GM23338 (cell line): ENCODE data around the gene TAF15. TPM values are rescaled to one million over a fixed set of nuclear protein-coding genes. Genes with fewer than 3 reads are reported as not detected.

Experiments
- ATAC-seq: fragments of 200-7000 bp; cut with Tn5 transposase; 3 replicates; pipeline ENCODE4 v1.9.1; 2020
- DNase-seq: peaks from one replicate; pipeline ENCODE4 v3.0.0-alpha.2; 2015; ENCODE audit warnings: low spot score
- H2AFZ ChIP-seq: fragments of 200-600 bp; sonication (generic); 2 replicates; pipeline ENCODE4 v1.8.0; 2016; ENCODE audit warnings: antibody characterized with exemption, mild to moderate bottlenecking, moderate library complexity
- H3F3A ChIP-seq: fragments of 200-600 bp; sonication (generic); replicated peaks from 2 replicates; pipeline ENCODE4 v1.8.0; 2017; ENCODE audit warnings: antibody characterized with exemption, mixed run types, low read depth
- H3K27ac ChIP-seq: fragments of 200-600 bp; sonication (generic); 2 replicates; pipeline ENCODE4 v1.6.1; 2016; ENCODE audit warnings: low read depth
- H3K27me3 ChIP-seq: fragments of 200-600 bp; sonication (generic); 2 replicates; pipeline ENCODE4 v1.8.0; 2016; ENCODE audit warnings: mild to moderate bottlenecking, mixed run types, moderate library complexity; ENCODE audit not compliant: insufficient read depth
- H3K36me3 ChIP-seq: fragments of 200-600 bp; sonication (generic); 2 replicates; pipeline ENCODE4 v1.8.0; 2016; ENCODE audit warnings: mild to moderate bottlenecking; ENCODE audit not compliant: insufficient read depth
- H3K4me1 ChIP-seq: fragments of 200-600 bp; sonication (generic); 2 replicates; pipeline ENCODE4 v1.8.0; 2016; ENCODE audit warnings: mild to moderate bottlenecking, moderate library complexity; ENCODE audit not compliant: insufficient read depth
- H3K4me2 ChIP-seq: fragments of 200-600 bp; sonication (generic); 2 replicates; pipeline ENCODE4 v1.7.1; 2017; ENCODE audit warnings: mixed run types
- H3K4me3 ChIP-seq: fragments of 200-600 bp; sonication (generic); 2 replicates; pipeline ENCODE4 v1.6.1; 2016; ENCODE audit warnings: mixed run types
- H3K79me2 ChIP-seq: fragments of 200-600 bp; sonication (generic); replicated peaks from 2 replicates; pipeline ENCODE4 v1.8.0; 2017; ENCODE audit warnings: mild to moderate bottlenecking; ENCODE audit not compliant: insufficient read depth
- H3K9me2 ChIP-seq: fragments of 200-600 bp; sonication (generic); 2 replicates; pipeline ENCODE4 v1.8.0; 2017; ENCODE audit not compliant: insufficient read depth
- H4K20me1 ChIP-seq: fragments of 200-600 bp; sonication (generic); replicated peaks from 2 replicates; pipeline ENCODE4 v1.8.0; 2017; ENCODE audit warnings: mild to moderate bottlenecking; ENCODE audit not compliant: insufficient read depth
- H3K27ac Mint-ChIP-seq: 2 replicates; pipeline ENCODE4 v1.8.0; 2020; ENCODE audit warnings: inconsistent platforms, mild to moderate bottlenecking, moderate library complexity, mixed read lengths
- H3K27me3 Mint-ChIP-seq: 3 replicates; pipeline ENCODE4 v1.8.0; 2022; ENCODE audit warnings: low read depth, mild to moderate bottlenecking, moderate library complexity, mixed read lengths, inconsistent platforms; ENCODE audit not compliant: insufficient read depth, poor library complexity
- H3K36me3 Mint-ChIP-seq: 3 replicates; pipeline ENCODE4 v1.8.0; 2021; ENCODE audit warnings: low read depth, mild to moderate bottlenecking, inconsistent platforms, moderate library complexity, mixed read lengths
- H3K4me1 Mint-ChIP-seq: 3 replicates; pipeline ENCODE4 v1.8.0; 2020; ENCODE audit warnings: mild to moderate bottlenecking, inconsistent platforms, mixed read lengths
- H3K4me3 Mint-ChIP-seq: 3 replicates; pipeline ENCODE4 v1.8.0; 2021; ENCODE audit warnings: moderate library complexity, mild to moderate bottlenecking, inconsistent platforms, mixed read lengths
- H3K9me3 Mint-ChIP-seq: 3 replicates; pipeline ENCODE4 v1.8.0; 2020; ENCODE audit warnings: moderate library complexity, mild to moderate bottlenecking, inconsistent platforms, mixed read lengths
- CREB1 ChIP-seq: fragments of 250-450 bp; sonication (Bioruptor Pico); IDR thresholded peaks from 2 replicates; pipeline ENCODE4 v1.5.0; 2020; ENCODE audit warnings: low read depth, mild to moderate bottlenecking, moderate library complexity
- CTCF ChIP-seq, 2 experiments: fragments of 200-600 bp in 1 of 2; sonication (generic) in 1 of 2; conservative IDR thresholded peaks; 2 replicates each; pipeline versions ENCODE4 v1.5.1 to v1.6.1; 2016 to 2017; ENCODE audit warnings: antibody characterized with exemption in 2 of 2, low read depth in 2 of 2, mild to moderate bottlenecking in 2 of 2, moderate library complexity in 1 of 2
- EZH2phosphoT487 ChIP-seq: fragments of 200-600 bp; sonication (generic); IDR thresholded peaks from one replicate; pipeline ENCODE4 v1.8.1; 2018; ENCODE audit warnings: antibody characterized with exemption; ENCODE audit not compliant: unreplicated experiment
- JUNB ChIP-seq: IDR thresholded peaks from one replicate; pipeline ENCODE4 v1.6.1; 2016; ENCODE audit warnings: antibody characterized with exemption; ENCODE audit not compliant: unreplicated experiment
- POLR2AphosphoS5 ChIP-seq: IDR thresholded peaks from 2 replicates; pipeline ENCODE4 v1.6.1; 2016; ENCODE audit warnings: antibody characterized with exemption, low read depth
- REST ChIP-seq: IDR thresholded peaks from one replicate; pipeline ENCODE4 v1.6.1; 2018; ENCODE audit warnings: antibody characterized with exemption; ENCODE audit not compliant: unreplicated experiment
- STAT1 ChIP-seq: IDR thresholded peaks from one replicate; pipeline ENCODE4 v1.6.1; 2016; ENCODE audit warnings: antibody characterized with exemption; ENCODE audit not compliant: unreplicated experiment
- ZNF331 ChIP-seq: fragments of 250-450 bp; sonication (Bioruptor Pico); IDR thresholded peaks from 2 replicates; pipeline ENCODE4 v1.5.0; 2020; ENCODE audit warnings: low read depth, mild to moderate bottlenecking, moderate library complexity
- polyA plus RNA-seq: library from polyadenylated mRNA; unstranded; fragments of >200 nt; fragmentation: Nextera tagmentation; extraction: Ambion mirVana; gene quantifications from 2 replicates; pipeline ENCODE4 v1.2.1, GENCODE V29; 2016
- total RNA-seq: library from RNA; depleted of rRNA; stranded (reverse); fragments of >200 nt; shearing (Covaris generic); gene quantifications from 2 replicates; pipeline ENCODE4 v1.2.3, GENCODE V29; 2014

Gene TAF15
- total and polyA plus RNA-seq, 2 experiments from 2014 or later = 33.8 to 109 TPM

GRCh38 chr17:35847633-35848373 lies 38.5 kb downstream of the TAF15 start (continued):
- no peak for TF ChIP-seq REST
- no peak for TF ChIP-seq JUNB
- TF ChIP-seq ZNF331 = no peak

GRCh38 chr17:35849469-35850348 lies 40.4 kb downstream of the TAF15 start:
- TF ChIP-seq CTCF (conservative IDR thresholded peaks at IDR 0.05; ENCODE audit: low read depth in 2 of 2) = peak; percentile 77 to 96
- no peak for TF ChIP-seq EZH2phosphoT487
- TF ChIP-seq JUNB = no peak
- TF ChIP-seq CREB1 = peak; percentile 5; the same call in 1 of the 2 replicates
- no peak for TF ChIP-seq STAT1
- no peak for TF ChIP-seq POLR2AphosphoS5
- no peaks in the 10 kb centered on the region for H3K27me3 ChIP-seq
- peaks cover 16% of the 10 kb centered on the region for H3K27me3 Mint-ChIP-seq
- peak; percentile 94 for ATAC-seq
- H3K4me1 ChIP-seq = no peaks in the 10 kb centered on the region
- H2AFZ ChIP-seq = no peak overlapping the region
- H3K36me3 Mint-ChIP-seq = peaks cover 52% of the 10 kb centered on the region
- peaks cover 19% of the 10 kb centered on the region for H4K20me1 ChIP-seq
- H3K9me3 Mint-ChIP-seq = no peaks in the 10 kb centered on the region; the same call in 2 of the 3 replicates
- peak; percentile 89 for DNase-seq
- H3K36me3 ChIP-seq = peaks cover 27% of the 10 kb centered on the region
- H3K27ac ChIP-seq = no peak overlapping the region
- H3K4me3 Mint-ChIP-seq = no peak overlapping the region
- no peak overlapping the region for H3K27ac Mint-ChIP-seq
- no peak overlapping the region for H3K4me3 ChIP-seq
- peaks cover 9% of the 10 kb centered on the region for H3K4me1 Mint-ChIP-seq
- no peak overlapping the region for H3K4me2 ChIP-seq
- no peaks in the 10 kb centered on the region for H3K9me2 ChIP-seq
- peaks cover 13% of the 10 kb centered on the region for H3F3A ChIP-seq
- H3K79me2 ChIP-seq = 0 out of 2 replicates have a peak, but pooled peaks cover 3% of the 10 kb centered on the region
